Skeletal muscle tissue (tissue), 4 donors: ENCODE data around the gene DCLK3. TPM values are rescaled to one million over a fixed set of nuclear protein-coding genes. Genes with fewer than 3 reads are reported as not detected.

Experiments
- H3K27ac ChIP-seq: one replicate; pipeline ENCODE4 v1.7.0; 2013; ENCODE audit warnings: mild to moderate bottlenecking, low read depth, low read length, inconsistent platforms
- H3K27me3 ChIP-seq, 3 donors: one replicate each; pipeline ENCODE4 v1.7.0; 2013; ENCODE audit warnings: low read length in 3 of 3; ENCODE audit not compliant: control insufficient read depth in 3 of 3, insufficient read depth in 3 of 3
- H3K36me3 ChIP-seq, 3 donors: one replicate each; pipeline ENCODE4 v1.7.0; 2013; ENCODE audit warnings: low read length in 3 of 3; ENCODE audit not compliant: control insufficient read depth in 3 of 3, insufficient read depth in 3 of 3
- H3K4me1 ChIP-seq, 3 donors: one replicate each; pipeline ENCODE4 v1.7.0; 2013; ENCODE audit warnings: low read length in 3 of 3, mild to moderate bottlenecking in 3 of 3; ENCODE audit not compliant: control insufficient read depth in 3 of 3, insufficient read depth in 3 of 3
- H3K4me3 ChIP-seq, 3 donors: one replicate each; pipeline ENCODE4 v1.7.0; 2013; ENCODE audit warnings: low read length in 3 of 3
- H3K9ac ChIP-seq, 3 donors: one replicate each; pipeline ENCODE4 v1.7.0; 2013; ENCODE audit warnings: low read length in 3 of 3, mild to moderate bottlenecking in 3 of 3, moderate library complexity in 2 of 3, low read depth in 1 of 3
- H3K9me3 ChIP-seq, 3 donors: one replicate each; pipeline ENCODE4 v1.7.0; 2013; ENCODE audit warnings: low read length in 3 of 3; ENCODE audit not compliant: control insufficient read depth in 3 of 3
- total RNA-seq: library from RNA; depleted of rRNA; stranded (reverse); fragments of >200 nt; gene quantifications from one replicate; pipeline ENCODE4 v1.2.3, GENCODE V29; 2014
- donor health status: Osteomylitis.

The DCLK3 gene
- total RNA-seq, 1 donor from 2014 or later, result 2.6 TPM

- no peaks in the 10 kb centered on the region for H3K9me3 ChIP-seq
- no peak overlapping the region for H3K9ac ChIP-seq
- no peak overlapping the region for H3K4me3 ChIP-seq
- H3K27me3 ChIP-seq, result no peaks in the 10 kb centered on the region
- H3K36me3 ChIP-seq, result no peaks in the 10 kb centered on the region
- no peak overlapping the region for H3K27ac ChIP-seq
- H3K4me1 ChIP-seq, result peaks cover 0 to 4% (median 0%) of the 10 kb centered on the region in 3 donors
Observed at GRCh38 chr3:36741285-36741684, 23.1 kb downstream of the DCLK3 start.

- H3K4me3 ChIP-seq, result no peak overlapping the region
- H3K27me3 ChIP-seq, result no peaks in the 10 kb centered on the region
- no peaks in the 10 kb centered on the region for H3K36me3 ChIP-seq
- no peak overlapping the region for H3K9ac ChIP-seq
- no peak overlapping the region for H3K27ac ChIP-seq
- H3K9me3 ChIP-seq, result no peaks in the 10 kb centered on the region
- H3K4me1 ChIP-seq, result peaks cover 0 to 4% (median 0%) of the 10 kb centered on the region in 3 donors
Observed at GRCh38 chr3:36740787-36741186, 23.6 kb downstream of the DCLK3 start.

GRCh38 chr3:36738702-36739101, 25.7 kb downstream of the DCLK3 start:
- no peak overlapping the region for H3K4me3 ChIP-seq
- H3K27ac ChIP-seq, result no peak overlapping the region
- H3K9ac ChIP-seq, result no peak overlapping the region
- no peaks in the 10 kb centered on the region for H3K9me3 ChIP-seq
- H3K36me3 ChIP-seq, result no peaks in the 10 kb centered on the region
- peaks cover 0 to 4% (median 0%) of the 10 kb centered on the region in 3 donors for H3K4me1 ChIP-seq
- H3K27me3 ChIP-seq, result no peaks in the 10 kb centered on the region

- Histone ChIP-seq H3K4me1 (peaks cover 5 to 11% (median 8%) of the 10 kb centered on the region in 3 donors), H3K4me3 (no peak overlapping the region), H3K27me3 (no peaks in the 10 kb centered on the region), H3K36me3 (no peaks in the 10 kb centered on the region), H3K27ac (no peak overlapping the region), H3K9me3 (no peaks in the 10 kb centered on the region), H3K9ac (no peak overlapping the region)
Observed at GRCh38 chr3:36736301-36736700, 28.1 kb downstream of the DCLK3 start.

GRCh38 chr3:36734742-36735141, 29.6 kb downstream of the DCLK3 start:
- H3K27me3 ChIP-seq, result no peaks in the 10 kb centered on the region
- H3K4me1 ChIP-seq, result peaks cover 5 to 11% (median 8%) of the 10 kb centered on the region in 3 donors
- no peak overlapping the region for H3K9ac ChIP-seq
- no peaks in the 10 kb centered on the region for H3K36me3 ChIP-seq
- no peak overlapping the region for H3K27ac ChIP-seq
- no peak overlapping the region for H3K4me3 ChIP-seq
- no peaks in the 10 kb centered on the region for H3K9me3 ChIP-seq

- H3K36me3 ChIP-seq, result no peaks in the 10 kb centered on the region
- no peaks in the 10 kb centered on the region for H3K27me3 ChIP-seq
- no peak overlapping the region for H3K4me3 ChIP-seq
- H3K9ac ChIP-seq, result no peak overlapping the region
- no peaks in the 10 kb centered on the region for H3K9me3 ChIP-seq
- peaks cover 5 to 11% (median 8%) of the 10 kb centered on the region in 3 donors for H3K4me1 ChIP-seq
- H3K27ac ChIP-seq, result no peak overlapping the region
Observed at GRCh38 chr3:36733723-36734122, 30.6 kb downstream of the DCLK3 start.

GRCh38 chr3:36733162-36733696, 31.1 kb downstream of the DCLK3 start:
- no peak overlapping the region for H3K9ac ChIP-seq
- peaks cover 5 to 9% (median 8%) of the 10 kb centered on the region in 3 donors for H3K4me1 ChIP-seq
- H3K27me3 ChIP-seq, result no peaks in the 10 kb centered on the region
- no peaks in the 10 kb centered on the region for H3K36me3 ChIP-seq
- H3K4me3 ChIP-seq, result no peak overlapping the region
- H3K27ac ChIP-seq, result no peak overlapping the region
- no peaks in the 10 kb centered on the region for H3K9me3 ChIP-seq

- Histone ChIP-seq H3K9me3 (no peaks in the 10 kb centered on the region), H3K27ac (no peak overlapping the region), H3K4me1 (peaks cover 5 to 8% (median 7%) of the 10 kb centered on the region in 3 donors), H3K4me3 (no peak overlapping the region), H3K27me3 (no peaks in the 10 kb centered on the region), H3K36me3 (no peaks in the 10 kb centered on the region), H3K9ac (no peak overlapping the region)
Observed at GRCh38 chr3:36730966-36731365, 33.4 kb downstream of the DCLK3 start.

- H3K9ac ChIP-seq, result no peak overlapping the region
- H3K4me3 ChIP-seq, result no peak overlapping the region
- H3K4me1 ChIP-seq, result peaks cover 5 to 8% (median 7%) of the 10 kb centered on the region in 3 donors
- no peaks in the 10 kb centered on the region for H3K9me3 ChIP-seq
- no peak overlapping the region for H3K27ac ChIP-seq
- no peaks in the 10 kb centered on the region for H3K27me3 ChIP-seq
- no peaks in the 10 kb centered on the region for H3K36me3 ChIP-seq
Observed at GRCh38 chr3:36729204-36730056, 34.9 kb downstream of the DCLK3 start.

- H3K27me3 ChIP-seq, result no peaks in the 10 kb centered on the region
- H3K9me3 ChIP-seq, result no peaks in the 10 kb centered on the region
- no peak overlapping the region for H3K9ac ChIP-seq
- H3K36me3 ChIP-seq, result no peaks in the 10 kb centered on the region
- H3K4me1 ChIP-seq, result no peaks in the 10 kb centered on the region
- no peak overlapping the region for H3K4me3 ChIP-seq
- no peak overlapping the region for H3K27ac ChIP-seq
Observed at GRCh38 chr3:36714343-36715086, 49.8 kb downstream of the DCLK3 start.
